Measurements from ENCODE around the gene FLCN.

The FLCN gene

DNA sequence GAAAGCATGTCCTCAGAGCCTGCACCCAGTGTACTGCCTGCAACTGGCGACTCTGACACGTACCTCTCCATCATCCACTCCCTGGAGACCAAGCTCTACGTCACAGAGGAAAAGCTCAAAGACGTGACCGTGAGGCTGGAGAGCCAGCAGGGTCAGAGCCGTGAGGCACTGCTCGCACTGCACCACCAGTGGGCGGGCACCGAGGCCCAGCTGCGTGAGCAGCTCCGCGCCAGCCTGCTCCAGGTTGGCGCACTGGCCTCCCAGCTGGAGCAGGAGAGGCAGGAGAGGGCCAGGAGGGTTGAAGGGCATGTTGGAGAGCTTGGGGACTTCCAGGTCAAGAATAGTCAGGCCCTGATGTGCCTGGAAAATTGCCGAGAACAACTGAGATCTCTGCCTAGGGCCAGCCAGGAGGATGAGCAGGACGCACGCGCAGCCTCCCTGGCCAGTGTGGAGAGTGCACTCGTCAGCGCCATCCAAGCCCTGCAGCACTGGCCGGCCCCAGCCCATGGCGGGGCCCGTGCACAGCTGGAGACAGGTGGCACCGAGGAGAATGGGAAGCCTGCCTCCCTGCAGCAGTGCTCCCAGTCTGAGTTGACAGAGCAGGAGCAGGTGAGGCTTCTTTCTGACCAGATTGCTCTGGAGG is 71.2 kb downstream of the FLCN start:
- no peak for DNase-seq (ENCODE audit: low read depth)

DNA sequence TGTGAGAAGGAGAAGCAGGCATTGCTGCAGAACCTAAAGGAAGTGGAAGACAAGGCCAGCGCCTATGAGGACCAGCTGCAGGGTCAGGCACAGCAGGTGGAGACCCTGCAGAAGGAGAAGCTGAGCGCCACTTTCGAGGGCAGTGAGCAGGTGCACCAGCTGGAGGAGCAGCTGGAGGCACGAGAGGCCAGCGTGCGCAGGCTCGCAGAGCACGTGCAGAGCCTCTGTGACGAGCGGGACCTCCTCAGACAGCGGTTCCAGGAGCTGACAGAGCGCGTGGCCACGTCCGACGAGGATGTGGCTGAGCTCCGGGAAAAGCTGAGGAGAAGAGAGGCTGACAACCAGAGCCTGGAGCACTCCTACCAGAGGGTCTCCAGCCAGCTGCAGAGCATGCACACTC is 72.3 kb downstream of the FLCN start:
- DNase-seq (ENCODE audit: low read depth): no peak

DNA sequence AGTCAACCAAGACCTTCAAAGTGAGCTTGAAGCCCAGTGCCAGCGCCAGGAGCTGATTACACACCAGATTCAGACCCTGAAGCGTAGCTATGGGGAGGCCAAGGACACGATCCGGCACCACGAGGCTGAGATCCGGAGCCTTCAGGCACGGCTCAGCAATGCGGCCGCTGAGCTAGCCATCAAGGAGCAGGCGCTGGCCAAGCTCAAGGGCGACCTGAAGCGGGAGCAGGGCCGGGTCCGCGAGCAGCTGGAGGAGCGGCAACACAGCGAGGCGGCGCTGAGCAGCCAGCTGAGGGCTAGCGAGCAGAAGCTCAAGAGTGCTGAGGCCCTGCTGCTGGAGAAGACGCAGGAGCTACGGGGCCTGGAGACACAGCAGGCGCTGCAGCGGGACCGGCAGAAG is 72.8 kb downstream of the FLCN start:
- DNase-seq (ENCODE audit: low read depth): no peak

Data from GM04504 (cell line).